GM19193 (cell line): Measurements from ENCODE around the gene KYNU.

Experiments used
- POLR2A ChIP-seq: IDR thresholded peaks from 4 replicates; pipeline ENCODE4 v1.6.1; 2011; ENCODE audit not compliant: insufficient read depth, insufficient read length; ENCODE audit errors: extremely low read depth

Gene KYNU

GRCh38 chr2:142938240-142938639, 60.8 kb downstream of the KYNU start:
- TF ChIP-seq POLR2A: no peak

GRCh38 chr2:142940606-142941223, 63.3 kb downstream of the KYNU start:
- TF ChIP-seq POLR2A: no peak

GRCh38 chr2:142942690-142943089, 65.2 kb downstream of the KYNU start:
- no peak for TF ChIP-seq POLR2A

- no peak for TF ChIP-seq POLR2A
Measured at GRCh38 chr2:142944264-142944663, 66.8 kb downstream of the KYNU start.

GRCh38 chr2:142944721-142945120, 67.3 kb downstream of the KYNU start:
- no peak for TF ChIP-seq POLR2A

GRCh38 chr2:142946941-142947340, 69.5 kb downstream of the KYNU start:
- TF ChIP-seq POLR2A: no peak

GRCh38 chr2:142951190-142952007, 73.9 kb downstream of the KYNU start:
- TF ChIP-seq POLR2A: no peak

GRCh38 chr2:142952018-142952417, 74.6 kb downstream of the KYNU start:
- TF ChIP-seq POLR2A: no peak

- no peak for TF ChIP-seq POLR2A
Measured at GRCh38 chr2:142952793-142953494, 75.5 kb downstream of the KYNU start.

- TF ChIP-seq POLR2A: no peak
Measured at GRCh38 chr2:142954493-142954892, 77.0 kb downstream of the KYNU start.

- no peak for TF ChIP-seq POLR2A
Measured at GRCh38 chr2:142957144-142957543, 79.7 kb downstream of the KYNU start.

- no peak for TF ChIP-seq POLR2A
Measured at GRCh38 chr2:142961202-142961601, 83.7 kb downstream of the KYNU start.

- TF ChIP-seq POLR2A: no peak
Measured at GRCh38 chr2:142965443-142965842, 88.0 kb downstream of the KYNU start.

- TF ChIP-seq POLR2A: no peak
Measured at GRCh38 chr2:142966284-142966683, 88.8 kb downstream of the KYNU start.

- TF ChIP-seq POLR2A: no peak
Measured at GRCh38 chr2:142967060-142967459, 89.6 kb downstream of the KYNU start.
